MM.1S (cell line): Measurements from ENCODE around the gene NTRK2.

ENCODE experiments used
- DNase-seq: peaks from one replicate; pipeline ENCODE4 v3.0.0-alpha.2; 2015
- H2AFZ ChIP-seq: fragments of 300-600 bp; sonication (generic); 2 replicates; pipeline ENCODE4 v1.6.0; 2016; ENCODE audit warnings: antibody characterized with exemption, low read length
- H3F3A ChIP-seq: fragments of 300-600 bp; sonication (generic); 2 replicates; pipeline ENCODE4 v1.6.1; 2016; ENCODE audit warnings: mild to moderate bottlenecking, antibody characterized with exemption, low read length, moderate library complexity, mixed read lengths; ENCODE audit not compliant: insufficient read depth
- H3K27ac ChIP-seq: fragments of 300-600 bp; sonication (generic); 2 replicates; pipeline ENCODE4 v1.5.1; 2016; ENCODE audit warnings: mild to moderate bottlenecking, low read length
- H3K27me3 ChIP-seq: fragments of 300-600 bp; sonication (generic); replicated peaks from 2 replicates; pipeline ENCODE4 v1.6.0; 2016; ENCODE audit warnings: low read length; ENCODE audit not compliant: insufficient read depth
- H3K36me3 ChIP-seq: fragments of 300-600 bp; sonication (generic); replicated peaks from 2 replicates; pipeline ENCODE4 v1.6.1; 2016; ENCODE audit warnings: mild to moderate bottlenecking, low read length, mixed read lengths; ENCODE audit not compliant: insufficient read depth
- H3K4me1 ChIP-seq: fragments of 300-600 bp; sonication (generic); 2 replicates; pipeline ENCODE4 v1.6.1; 2016; ENCODE audit warnings: low read length, mixed read lengths
- H3K4me2 ChIP-seq: fragments of 300-600 bp; sonication (generic); 2 replicates; pipeline ENCODE4 v1.6.0; 2016; ENCODE audit warnings: low read depth, low read length
- H3K4me3 ChIP-seq: fragments of 300-600 bp; sonication (generic); 2 replicates; pipeline ENCODE4 v1.5.1; 2016; ENCODE audit warnings: low read length, mixed read lengths
- H3K79me2 ChIP-seq: fragments of 300-600 bp; sonication (generic); 2 replicates; pipeline ENCODE4 v1.6.1; 2016; ENCODE audit warnings: mixed run types, low read length, mixed read lengths
- H3K9ac ChIP-seq: fragments of 300-600 bp; sonication (generic); 2 replicates; pipeline ENCODE4 v1.6.1; 2016; ENCODE audit warnings: low read length, mixed read lengths
- H3K9me2 ChIP-seq: fragments of 300-600 bp; sonication (generic); replicated peaks from 2 replicates; pipeline ENCODE4 v1.6.1; 2016; ENCODE audit warnings: mild to moderate bottlenecking, low read length, mixed read lengths; ENCODE audit not compliant: insufficient read depth
- H3K9me3 ChIP-seq: fragments of 300-600 bp; sonication (generic); replicated peaks from 2 replicates; pipeline ENCODE4 v1.6.1; 2016; ENCODE audit warnings: mild to moderate bottlenecking, low read length, mixed read lengths; ENCODE audit not compliant: insufficient read depth
- H4K20me1 ChIP-seq: fragments of 300-600 bp; sonication (generic); 2 replicates; pipeline ENCODE4 v1.6.1; 2016; ENCODE audit warnings: mild to moderate bottlenecking, low read length, moderate library complexity, mixed read lengths; ENCODE audit not compliant: insufficient read depth
- CTCF ChIP-seq: fragments of 300-600 bp; sonication (generic); IDR thresholded peaks from 2 replicates; pipeline ENCODE4 v1.5.1; 2016; ENCODE audit warnings: antibody characterized with exemption, low read length, mixed read lengths
- EZH2 ChIP-seq: fragments of 300-600 bp; sonication (generic); optimal IDR thresholded peaks from 2 replicates; pipeline ENCODE3; 2017; ENCODE audit warnings: low read depth, mild to moderate bottlenecking, antibody characterized with exemption, low read length, mixed read lengths
- EZH2phosphoT487 ChIP-seq: fragments of 300-600 bp; sonication (generic); IDR thresholded peaks from 2 replicates; pipeline ENCODE4 v1.6.1; 2018; ENCODE audit warnings: antibody characterized with exemption, low read length

The NTRK2 gene

GRCh38 chr9:84922051-84922450, 252.5 kb downstream of the NTRK2 start:
- no peak overlapping the region for H3K4me3 ChIP-seq
- no peaks in the 10 kb centered on the region for H3K9me2 ChIP-seq
- no peaks in the 10 kb centered on the region for H3K4me1 ChIP-seq
- no peaks in the 10 kb centered on the region for H4K20me1 ChIP-seq
- TF ChIP-seq CTCF (no peak), EZH2 (no peak), EZH2phosphoT487 (no peak)
- H3K9me3 ChIP-seq: no peaks in the 10 kb centered on the region
- no peak overlapping the region for H3K9ac ChIP-seq
- H3K36me3 ChIP-seq: no peaks in the 10 kb centered on the region
- no peak for DNase-seq
- no peaks in the 10 kb centered on the region for H3K79me2 ChIP-seq
- H3K4me2 ChIP-seq: no peak overlapping the region
- H3K27ac ChIP-seq: no peak overlapping the region
- no peak overlapping the region for H2AFZ ChIP-seq
- no peaks in the 10 kb centered on the region for H3K27me3 ChIP-seq
- H3F3A ChIP-seq: no peaks in the 10 kb centered on the region

- Histone ChIP-seq H3F3A (no peaks in the 10 kb centered on the region), H3K9me3 (no peaks in the 10 kb centered on the region), H3K36me3 (no peaks in the 10 kb centered on the region), H3K4me1 (no peaks in the 10 kb centered on the region), H3K9ac (no peak overlapping the region), H3K27ac (no peak overlapping the region), H3K4me3 (no peak overlapping the region), H3K79me2 (no peaks in the 10 kb centered on the region), H2AFZ (no peak overlapping the region), H3K4me2 (no peak overlapping the region), H4K20me1 (no peaks in the 10 kb centered on the region), H3K27me3 (no peaks in the 10 kb centered on the region), H3K9me2 (no peaks in the 10 kb centered on the region)
- no peak for DNase-seq
- TF ChIP-seq EZH2phosphoT487 (no peak), EZH2 (no peak)
Observed at GRCh38 chr9:84924266-84924665, 254.7 kb downstream of the NTRK2 start.

GRCh38 chr9:84925225-84925872, 255.8 kb downstream of the NTRK2 start:
- no peak overlapping the region for H3K4me2 ChIP-seq
- no peak overlapping the region for H3K9ac ChIP-seq
- H3K4me1 ChIP-seq: no peaks in the 10 kb centered on the region
- no peaks in the 10 kb centered on the region for H3K9me3 ChIP-seq
- H3F3A ChIP-seq: no peaks in the 10 kb centered on the region
- H4K20me1 ChIP-seq: no peaks in the 10 kb centered on the region
- H3K36me3 ChIP-seq: no peaks in the 10 kb centered on the region
- DNase-seq: no peak
- no peaks in the 10 kb centered on the region for H3K27me3 ChIP-seq
- H3K79me2 ChIP-seq: no peaks in the 10 kb centered on the region
- no peak overlapping the region for H2AFZ ChIP-seq
- TF ChIP-seq EZH2phosphoT487 (no peak), EZH2 (no peak)
- no peaks in the 10 kb centered on the region for H3K9me2 ChIP-seq
- no peak overlapping the region for H3K4me3 ChIP-seq
- H3K27ac ChIP-seq: no peak overlapping the region

- Histone ChIP-seq H2AFZ (no peak overlapping the region), H3K27me3 (no peaks in the 10 kb centered on the region), H3K27ac (no peak overlapping the region), H3K4me2 (no peak overlapping the region), H3K9me3 (no peaks in the 10 kb centered on the region), H3K4me1 (no peaks in the 10 kb centered on the region), H4K20me1 (no peaks in the 10 kb centered on the region), H3F3A (no peaks in the 10 kb centered on the region), H3K4me3 (no peak overlapping the region), H3K79me2 (no peaks in the 10 kb centered on the region), H3K9ac (no peak overlapping the region), H3K9me2 (no peaks in the 10 kb centered on the region), H3K36me3 (no peaks in the 10 kb centered on the region)
- DNase-seq: no peak
- TF ChIP-seq EZH2: no peak
- no peak for TF ChIP-seq EZH2phosphoT487
- TF ChIP-seq CTCF: no peak
Observed at GRCh38 chr9:84926793-84927192, 257.3 kb downstream of the NTRK2 start.
